GM18951 (cell line): ENCODE results near the gene NUP153.
A peak's percentile ranks its signal among the peaks of the same experiment; 100 is the strongest.

Experiments used
- POLR2A ChIP-seq: IDR thresholded peaks from 4 replicates; pipeline ENCODE4 v1.6.1; 2011; ENCODE audit warnings: mild to moderate bottlenecking; ENCODE audit not compliant: insufficient read length, insufficient read depth; ENCODE audit errors: extremely low read depth
- in situ Hi-C: fragments of 300-500 bp; cut with MboI; formaldehyde crosslinking; loops from one replicate; pipeline ENCODE4 v1.12.0; 2022; ENCODE audit warnings: low sequenced_read_pairs, mixed read lengths, inconsistent platforms; ENCODE audit not compliant: unreplicated experiment

NUP153 gene

GRCh38 chr6:17624396-17624795, 82.3 kb downstream of the NUP153 start:
- no peak for TF ChIP-seq POLR2A
- in situ Hi-C loops = no loop called here

- in situ Hi-C loops = no loop called here
- no peak for TF ChIP-seq POLR2A
Observed at GRCh38 chr6:17622144-17622543, 84.6 kb downstream of the NUP153 start.

GRCh38 chr6:17621003-17621402, 85.7 kb downstream of the NUP153 start:
- in situ Hi-C loops = no loop called here

DNA sequence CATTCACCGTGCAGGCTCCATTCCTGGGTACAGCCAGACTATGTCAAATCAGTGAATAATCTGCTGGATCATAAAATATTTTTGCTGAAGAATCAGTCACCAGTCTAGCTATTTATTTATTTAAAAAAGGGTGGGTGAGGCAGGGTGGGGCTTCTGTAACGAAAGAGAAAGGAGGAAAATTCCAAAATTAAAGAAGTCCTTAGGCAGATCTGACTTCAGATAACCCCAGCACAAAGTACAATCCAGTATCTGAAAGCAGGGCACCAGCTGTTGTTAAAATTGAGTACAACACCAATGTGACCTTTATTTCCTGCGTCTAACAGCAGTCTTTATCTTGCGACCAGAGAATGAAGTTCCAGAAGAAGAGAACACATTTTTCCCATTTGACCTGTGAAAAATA, 90.9 kb downstream of the NUP153 start:
- TF ChIP-seq POLR2A = no peak
- in situ Hi-C loops = no loop called here

More at GRCh38 chr6:17621003-17621402, 85.7 kb downstream of the NUP153 start:
- TF ChIP-seq POLR2A = no peak

GRCh38 chr6:17612048-17612447, 94.7 kb downstream of the NUP153 start:
- no peak for TF ChIP-seq POLR2A
- in situ Hi-C loops = no loop called here

DNA sequence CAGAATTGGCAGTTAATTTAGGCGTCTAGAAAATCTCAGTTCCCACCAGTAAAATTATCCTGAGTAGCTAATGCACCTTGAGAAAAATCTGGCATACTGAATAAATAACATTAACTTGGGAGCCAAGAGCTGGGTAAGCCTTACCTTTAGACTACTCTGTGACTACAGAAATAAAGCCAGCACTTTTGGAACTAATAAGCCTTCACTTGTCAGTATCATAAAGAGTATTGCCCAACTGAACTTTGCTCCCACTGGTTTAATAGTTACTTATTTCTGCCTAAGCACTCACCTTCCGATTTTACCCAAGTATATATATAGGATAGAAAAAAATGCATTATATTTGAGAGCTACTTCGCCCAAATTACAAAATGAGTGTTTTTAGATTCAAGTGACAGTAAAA, 95.9 kb downstream of the NUP153 start:
- TF ChIP-seq POLR2A = no peak
- in situ Hi-C loops = no loop called here

DNA sequence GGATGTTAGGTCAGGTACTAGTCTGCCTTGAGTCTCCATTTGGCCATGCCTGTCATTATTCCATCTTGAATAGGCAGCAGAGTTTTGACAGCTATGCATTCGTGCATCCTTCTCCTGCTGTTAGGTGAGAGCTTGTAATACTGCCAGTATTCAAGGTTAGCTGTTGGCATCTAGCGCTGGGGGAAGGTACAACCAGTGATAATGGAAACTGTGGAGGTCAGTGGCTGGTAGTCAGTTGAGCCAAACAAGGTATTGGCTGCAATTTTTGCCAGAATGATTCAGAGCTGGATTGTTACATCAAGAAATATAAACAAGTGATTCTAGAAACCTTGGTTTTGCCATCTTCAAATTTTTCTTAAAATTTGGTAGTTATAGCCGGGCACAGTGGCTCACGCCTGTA, 100.1 kb downstream of the NUP153 start:
- in situ Hi-C loops = no loop called here
- TF ChIP-seq POLR2A = no peak

DNA sequence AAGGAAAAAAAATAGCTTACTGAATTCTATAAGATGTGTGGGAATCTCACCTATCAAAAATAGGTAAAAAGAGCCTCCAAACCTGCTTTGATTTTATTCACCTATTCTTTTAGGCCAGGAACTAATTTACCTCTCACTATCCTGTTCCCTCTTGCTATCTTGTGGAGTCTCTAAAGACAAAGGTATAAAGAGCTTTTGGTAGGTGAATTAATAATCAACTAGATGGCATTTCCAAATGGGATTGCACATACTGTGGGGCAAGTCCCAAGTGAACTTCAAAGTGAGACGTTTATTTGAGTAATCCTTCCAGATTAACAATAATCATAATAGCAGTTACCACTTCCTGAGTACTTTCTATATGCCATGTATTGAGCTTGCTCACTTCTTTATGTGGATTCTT, 103.8 kb downstream of the NUP153 start:
- in situ Hi-C loops = no loop called here
- TF ChIP-seq POLR2A = no peak

DNA sequence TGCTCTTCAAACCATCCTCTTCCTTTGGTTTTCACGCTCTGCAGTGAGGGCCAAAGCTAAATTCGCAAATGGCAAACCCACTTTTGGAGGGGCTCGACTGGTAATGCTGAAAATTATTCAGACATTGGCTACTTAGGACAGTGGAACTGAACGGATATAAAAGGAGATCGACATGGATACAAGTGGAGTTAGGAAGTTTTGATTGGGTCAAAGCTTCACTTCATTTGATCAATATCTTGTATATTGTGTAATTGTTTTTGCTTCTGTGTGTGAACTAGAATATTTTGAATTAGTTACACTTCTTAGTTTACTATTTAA, 105.4 kb downstream of the NUP153 start:
- in situ Hi-C loops = no loop called here
- TF ChIP-seq POLR2A = no peak

- TF ChIP-seq POLR2A = no peak
- in situ Hi-C loops = no loop called here
Observed at GRCh38 chr6:17600527-17601385, 106.0 kb downstream of the NUP153 start.

DNA sequence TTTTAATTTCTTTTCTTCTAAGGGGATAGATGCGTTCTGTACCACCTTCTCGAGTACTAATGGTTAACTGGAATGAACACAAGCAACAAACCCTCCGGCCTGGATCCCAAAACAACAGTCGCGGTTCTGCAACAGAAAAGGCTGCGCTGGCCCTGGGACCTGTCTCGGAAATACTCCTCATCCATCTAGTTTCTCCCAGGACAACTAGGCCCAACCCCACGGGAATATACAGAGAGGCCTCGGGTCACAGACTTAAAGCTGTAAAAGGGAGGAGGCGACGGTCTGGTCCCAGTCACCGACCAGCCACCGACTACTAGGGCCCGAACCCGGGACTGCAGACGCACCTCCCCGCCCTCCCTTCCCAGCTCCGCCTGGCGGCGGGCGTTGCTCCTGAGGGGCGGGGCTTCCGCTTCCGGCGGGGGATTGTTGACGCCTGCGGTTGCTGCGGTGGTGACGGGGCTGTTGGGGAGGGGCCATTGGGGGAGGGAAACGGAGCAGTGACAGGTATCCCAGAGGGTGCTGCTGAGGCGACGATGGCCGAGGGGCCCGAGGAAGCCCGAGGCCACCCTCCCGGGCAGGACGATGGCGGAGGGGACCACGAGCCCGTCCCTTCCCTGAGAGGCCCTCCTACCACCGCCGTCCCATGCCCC, 106.7 kb downstream of the NUP153 start, which contains the start of gene FAM8A1:
FAM8A1 (plus strand) TSS at position 426 of the 650 bp plus-strand sequence; CDS start at position 534, 108 bp downstream.
- in situ Hi-C loops = loop anchor here (10.0 to 25.0 kb wide), 2 partner anchors 215 to 438 kb away; no protein-coding TSS in a partner anchor
- peak; percentile 63 for TF ChIP-seq POLR2A

DNA sequence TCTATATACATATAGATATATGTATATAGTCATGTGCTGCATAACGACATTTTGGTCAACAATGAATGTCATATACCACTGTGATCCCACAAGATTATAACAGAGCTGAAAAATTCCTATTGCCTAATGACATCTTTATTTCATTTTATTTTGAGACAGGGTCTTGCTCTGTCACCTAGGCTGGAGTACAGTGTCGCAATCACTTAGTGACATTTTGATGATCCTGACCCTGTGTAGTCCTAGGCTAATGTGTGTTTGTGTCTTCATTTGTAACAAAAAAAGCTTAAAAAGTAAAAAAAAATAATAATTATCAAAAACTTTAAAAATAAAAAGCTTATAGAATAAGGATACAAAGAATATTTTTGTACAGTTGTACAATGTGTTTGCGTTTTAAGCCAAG, 110.6 kb downstream of the NUP153 start:
- no peak for TF ChIP-seq POLR2A
- in situ Hi-C loops = loop anchor here (10.0 to 25.0 kb wide), 2 partner anchors 219 to 434 kb away; no protein-coding TSS in a partner anchor

- TF ChIP-seq POLR2A = no peak
- in situ Hi-C loops = loop anchor here (10.0 to 25.0 kb wide), 2 partner anchors 222 to 431 kb away; no protein-coding TSS in a partner anchor
Observed at GRCh38 chr6:17593246-17593645, 113.5 kb downstream of the NUP153 start.

DNA sequence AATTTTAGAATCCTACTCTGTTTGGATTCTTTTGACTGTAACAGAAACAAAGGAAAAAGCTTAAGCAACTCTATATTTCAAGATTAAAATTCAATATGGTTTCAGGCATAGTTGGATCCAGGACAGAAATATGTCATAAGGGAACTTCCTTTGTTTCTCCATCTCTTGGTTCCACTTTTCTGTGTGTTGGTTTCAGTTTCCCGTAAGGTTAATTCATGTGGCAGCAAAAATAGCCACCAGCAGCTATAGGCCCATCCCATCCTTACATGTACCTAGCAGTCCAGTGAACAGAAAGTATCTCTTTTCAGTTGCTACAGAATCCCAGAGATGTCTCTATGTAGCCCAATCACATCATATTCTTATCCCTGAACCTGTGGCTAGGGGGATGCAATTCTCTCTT, 115.4 kb downstream of the NUP153 start:
- in situ Hi-C loops = loop anchor here (10.0 to 25.0 kb wide), 2 partner anchors 224 to 429 kb away; no protein-coding TSS in a partner anchor
- TF ChIP-seq POLR2A = no peak
